HG03064 (cell line): ENCODE measurements around the gene CYTH4.

Source experiments
- ATAC-seq: cut with Tn5 transposase; IDR thresholded peaks from one replicate; pipeline ENCODE4 v1.9.1; 2021; ENCODE audit warnings: low read depth; ENCODE audit not compliant: unreplicated experiment

Gene CYTH4

DNA sequence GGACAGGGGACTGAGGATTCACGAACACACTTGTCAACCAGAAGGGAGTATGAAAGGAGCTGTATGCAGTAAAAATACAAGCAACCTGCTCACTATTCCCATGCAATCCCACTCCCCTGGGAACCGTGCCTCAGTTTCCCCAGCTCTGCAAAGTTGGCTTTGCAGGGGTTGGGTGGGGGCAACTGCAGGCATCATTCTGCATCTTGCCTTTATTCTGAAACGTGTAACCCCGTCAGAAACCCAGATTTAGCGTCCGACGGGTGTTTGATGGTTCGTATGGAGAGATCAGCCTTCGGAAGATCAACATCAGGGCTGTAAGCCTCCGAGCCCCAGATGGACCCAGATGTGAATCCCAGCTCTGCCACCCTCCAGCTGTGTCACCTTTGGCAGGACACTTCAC lies 3.6 kb downstream of the CYTH4 start:
- no peak for ATAC-seq

- no peak for ATAC-seq
Measured at GRCh38 chr22:37287550-37287951, 5.2 kb downstream of the CYTH4 start.

- ATAC-seq, result no peak
Measured at GRCh38 chr22:37288521-37288920, 6.2 kb downstream of the CYTH4 start.

DNA sequence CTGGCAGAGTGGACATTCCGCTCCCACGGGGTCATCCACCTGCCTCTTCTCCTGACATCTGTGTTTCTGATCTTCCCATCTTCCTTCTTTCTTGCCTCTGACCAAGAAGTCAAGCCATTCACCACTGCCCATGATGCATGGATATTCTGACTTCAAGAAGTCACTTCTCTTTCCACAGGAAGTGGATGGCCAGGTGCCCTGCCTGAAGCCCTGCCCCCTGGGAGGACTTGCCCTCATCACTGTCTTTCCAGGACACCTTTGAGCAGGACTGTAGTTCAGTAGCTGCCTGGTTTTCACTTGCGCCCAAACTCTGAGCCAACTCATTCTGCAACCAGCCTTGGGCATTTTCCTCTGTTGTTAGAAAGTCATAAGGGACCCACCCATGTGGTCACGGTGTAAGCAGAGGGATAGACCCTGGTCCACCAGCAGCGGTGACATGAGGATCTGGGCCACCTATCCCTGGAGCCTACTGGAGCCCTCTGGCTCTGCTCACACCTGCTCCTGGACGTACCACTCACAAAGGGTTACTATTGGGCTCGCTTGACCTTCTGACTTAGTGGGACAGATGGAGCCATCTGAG lies 6.9 kb downstream of the CYTH4 start:
- no peak for ATAC-seq

DNA sequence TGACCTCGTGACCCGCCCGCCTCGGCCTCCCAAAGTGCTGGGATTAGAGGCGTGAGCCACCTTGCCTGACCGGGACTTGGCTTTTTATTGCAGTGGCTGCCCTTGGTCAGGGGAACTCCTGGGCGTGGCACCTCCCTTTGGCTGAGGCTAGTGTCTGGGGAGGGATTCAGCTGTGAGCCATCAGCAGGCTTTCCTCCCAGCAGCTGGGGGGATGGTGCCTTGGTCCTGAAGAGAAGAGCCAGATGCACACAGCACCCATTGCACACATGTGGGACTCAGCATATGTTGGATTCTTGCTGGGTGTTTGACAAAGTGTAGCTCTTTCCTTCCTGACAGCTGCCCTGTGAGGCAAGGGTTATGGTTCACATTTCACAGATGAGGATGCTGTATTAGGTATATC lies 8.4 kb downstream of the CYTH4 start:
- ATAC-seq, result no peak

DNA sequence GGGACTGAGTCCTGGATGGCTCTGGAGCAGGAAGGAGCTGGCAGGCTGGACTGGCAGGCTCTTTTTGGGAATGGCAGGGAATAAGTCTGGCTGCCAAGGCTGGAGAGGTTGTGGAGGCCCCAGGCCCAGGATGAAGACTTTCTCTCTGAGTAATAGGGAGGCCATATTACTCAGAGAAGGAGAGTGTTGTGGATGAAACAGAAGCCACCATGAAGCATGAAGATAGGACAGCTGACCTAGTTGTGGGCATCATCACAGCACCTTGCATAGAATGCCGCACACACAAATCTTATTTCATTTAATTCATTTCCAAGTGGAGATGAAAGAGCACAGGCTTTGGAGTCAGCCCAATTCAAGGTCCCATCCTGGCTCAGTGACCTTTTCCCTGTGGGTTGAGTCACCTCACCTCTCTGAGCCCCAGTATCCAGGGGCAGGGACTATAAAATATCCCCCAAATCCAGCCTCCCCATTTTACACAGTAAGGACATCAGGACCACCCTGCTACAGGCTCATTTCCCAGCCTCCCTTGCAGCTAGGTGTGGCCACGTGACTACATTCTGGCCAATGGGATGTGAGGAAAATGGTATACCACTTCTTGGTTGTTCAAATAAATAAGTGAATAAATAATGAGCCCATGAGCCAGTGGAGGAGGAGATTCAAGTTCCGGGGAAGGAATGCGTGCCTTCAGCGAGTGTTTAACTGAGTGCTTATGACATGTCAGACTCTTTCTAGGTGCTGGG lies 9.4 kb downstream of the CYTH4 start:
- ATAC-seq, result no peak

GRCh38 chr22:37292641-37293040 lies 10.3 kb downstream of the CYTH4 start:
- ATAC-seq, result no peak

DNA sequence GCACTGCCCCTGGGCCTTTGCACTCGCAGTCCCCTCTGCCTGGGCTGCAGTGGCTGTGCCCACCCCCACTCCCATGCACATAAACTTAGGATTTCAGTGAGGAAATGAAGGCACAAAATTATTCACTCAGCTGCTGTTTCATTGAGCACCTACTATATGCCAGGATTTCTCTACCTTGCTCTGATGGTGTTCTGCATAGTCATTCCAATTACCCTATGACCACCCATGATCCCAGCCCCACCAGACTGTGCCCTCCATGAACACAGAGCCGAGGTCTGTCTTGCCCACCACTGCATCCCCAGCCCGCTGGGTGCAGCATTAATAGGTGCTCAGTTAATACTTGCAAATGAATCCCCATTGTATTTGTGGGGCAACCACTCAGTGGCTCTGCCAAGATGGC lies 10.9 kb downstream of the CYTH4 start:
- no peak for ATAC-seq

DNA sequence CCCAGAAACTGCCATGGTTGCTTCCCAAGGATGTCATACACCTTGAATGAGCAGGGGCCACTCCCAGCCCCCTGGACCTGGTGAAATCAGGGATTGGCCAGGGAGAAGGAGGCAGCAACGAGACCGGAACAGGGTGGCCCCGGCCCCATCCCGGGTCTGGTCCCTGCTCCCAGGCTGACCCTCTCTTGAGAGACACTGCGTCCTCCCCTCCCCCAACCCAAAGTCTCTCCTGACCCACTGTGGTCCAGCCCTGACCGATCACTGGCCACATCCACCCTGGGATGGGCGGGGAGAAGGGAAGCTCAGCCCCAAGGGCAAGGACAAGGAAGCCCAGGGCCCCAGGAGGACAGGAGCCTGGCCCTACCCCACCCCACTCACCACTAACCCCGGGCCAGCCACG lies 12.4 kb downstream of the CYTH4 start:
- ATAC-seq, result no peak

DNA sequence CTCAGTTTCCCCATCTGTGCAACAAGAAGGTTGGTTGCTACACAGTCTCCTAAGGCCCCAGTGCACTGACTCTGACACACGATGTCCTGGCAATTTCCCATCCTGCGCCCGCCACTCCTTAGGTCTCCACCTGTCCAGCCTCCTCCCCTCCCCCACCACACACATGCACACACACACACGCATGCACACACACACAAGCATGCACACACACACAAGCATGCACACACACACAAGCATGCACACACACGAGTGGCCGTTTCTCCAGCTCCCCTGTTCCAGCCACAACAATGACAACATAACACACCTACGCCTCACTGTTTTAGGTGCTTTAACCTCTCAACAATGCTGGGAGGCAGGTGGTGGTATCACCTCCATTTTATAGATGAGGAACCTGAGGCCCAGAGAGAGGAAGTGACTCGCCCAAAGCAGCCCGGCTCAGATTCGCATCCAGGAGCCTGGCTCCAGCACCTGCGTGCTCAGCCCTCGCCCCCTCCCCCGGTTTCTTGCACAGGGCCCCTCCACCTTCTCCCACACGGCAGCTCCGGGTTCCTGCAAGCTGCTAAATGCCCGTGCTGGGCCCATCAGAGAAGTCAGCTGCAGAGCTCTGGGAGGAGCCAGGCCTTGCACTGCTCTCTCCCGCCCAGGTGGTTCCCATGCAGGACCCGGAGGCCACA lies 13.0 kb downstream of the CYTH4 start:
- no peak for ATAC-seq

GRCh38 chr22:37295946-37296345 lies 13.6 kb downstream of the CYTH4 start:
- ATAC-seq, result no peak

- no peak for ATAC-seq
Measured at GRCh38 chr22:37298748-37299495, 16.6 kb downstream of the CYTH4 start.

GRCh38 chr22:37299969-37300509 lies 17.7 kb downstream of the CYTH4 start:
- ATAC-seq, result no peak

DNA sequence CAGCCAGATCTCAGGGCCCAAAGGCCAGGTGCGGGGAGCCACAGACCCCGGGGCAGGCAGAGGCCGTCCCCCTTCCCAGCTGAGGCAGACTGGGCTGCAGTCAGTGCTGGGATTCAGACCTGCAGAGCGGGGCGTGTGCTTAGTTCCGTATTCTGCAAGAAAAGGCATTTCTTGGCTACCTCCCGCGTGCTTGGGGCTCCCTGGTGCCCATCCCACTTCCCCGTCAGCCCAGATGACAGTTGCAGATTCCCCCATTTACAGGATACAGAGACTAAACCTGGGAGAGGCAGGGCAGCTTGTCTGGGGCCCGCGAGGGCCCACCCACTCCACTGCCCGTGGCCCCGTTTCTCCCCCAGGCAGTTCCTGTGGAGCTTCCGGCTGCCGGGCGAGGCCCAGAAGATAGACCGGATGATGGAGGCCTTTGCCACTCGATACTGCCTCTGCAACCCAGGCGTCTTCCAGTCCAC lies 18.3 kb downstream of the CYTH4 start:
- ATAC-seq, result no peak

- no peak for ATAC-seq
Measured at GRCh38 chr22:37301144-37301830, 19.0 kb downstream of the CYTH4 start.

DNA sequence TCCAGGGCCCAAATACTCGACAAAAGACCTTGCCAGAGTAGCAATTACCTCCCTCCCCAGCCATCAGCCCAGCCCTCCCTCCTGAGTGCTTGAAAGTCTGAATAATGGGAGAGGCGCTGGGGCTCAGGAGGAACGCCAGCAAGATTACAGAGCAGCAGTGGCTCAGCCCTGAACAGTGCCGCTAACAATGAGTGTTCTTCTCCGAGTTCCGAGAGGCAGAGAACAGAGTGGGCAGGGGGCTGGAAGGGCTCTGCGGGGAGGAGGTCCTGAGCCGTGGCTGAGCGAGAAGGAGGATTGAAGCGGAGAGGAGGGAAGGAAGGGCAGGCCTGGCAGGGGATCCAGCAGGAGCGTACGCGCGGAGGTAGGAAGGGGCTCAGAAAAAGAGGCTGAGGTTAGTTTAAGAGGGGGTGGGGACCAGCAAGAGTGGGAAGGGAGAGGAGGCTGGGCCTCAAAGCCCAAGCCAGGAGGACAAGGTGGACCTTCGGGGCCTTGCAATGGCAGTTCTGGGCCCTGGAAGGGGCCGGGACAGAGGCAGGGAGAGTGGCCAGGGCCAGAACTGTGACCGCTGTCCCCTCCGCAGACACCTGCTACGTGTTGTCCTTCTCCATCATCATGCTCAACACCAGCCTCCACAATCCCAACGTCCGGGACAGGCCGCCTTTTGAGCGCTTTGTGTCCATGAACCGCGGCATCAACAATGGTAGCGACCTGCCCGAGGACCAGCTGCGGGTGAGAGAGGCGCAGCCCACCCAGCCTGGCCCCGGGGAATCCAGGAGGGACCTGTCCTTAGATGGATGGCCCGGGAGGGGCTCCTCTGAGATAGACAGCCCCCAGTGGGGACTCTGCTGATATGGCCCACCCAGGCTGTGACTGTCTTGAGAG lies 20.6 kb downstream of the CYTH4 start:
- ATAC-seq, result no peak

DNA sequence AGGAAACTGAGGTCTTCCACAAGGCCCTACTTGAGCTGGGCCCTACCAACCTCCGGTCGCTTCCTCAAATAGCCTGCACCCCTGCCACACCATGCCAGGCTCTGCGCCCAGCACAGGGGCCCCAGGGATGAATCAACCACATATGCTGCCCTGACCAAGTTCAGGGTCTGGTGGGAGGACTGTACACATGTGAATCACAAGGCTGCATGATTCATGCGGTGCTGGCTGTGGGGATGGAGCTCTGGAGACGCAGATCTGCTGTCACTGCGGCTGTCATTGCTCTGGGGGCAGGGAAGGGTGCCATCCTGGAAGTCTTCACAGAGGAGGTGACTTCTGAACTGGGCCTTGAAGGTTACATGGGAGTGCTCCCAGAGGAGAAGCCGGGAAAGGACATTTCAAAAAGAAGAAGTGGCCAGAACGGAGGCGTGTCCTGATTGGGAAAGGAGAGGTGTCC lies 21.5 kb downstream of the CYTH4 start:
- ATAC-seq, result no peak

DNA sequence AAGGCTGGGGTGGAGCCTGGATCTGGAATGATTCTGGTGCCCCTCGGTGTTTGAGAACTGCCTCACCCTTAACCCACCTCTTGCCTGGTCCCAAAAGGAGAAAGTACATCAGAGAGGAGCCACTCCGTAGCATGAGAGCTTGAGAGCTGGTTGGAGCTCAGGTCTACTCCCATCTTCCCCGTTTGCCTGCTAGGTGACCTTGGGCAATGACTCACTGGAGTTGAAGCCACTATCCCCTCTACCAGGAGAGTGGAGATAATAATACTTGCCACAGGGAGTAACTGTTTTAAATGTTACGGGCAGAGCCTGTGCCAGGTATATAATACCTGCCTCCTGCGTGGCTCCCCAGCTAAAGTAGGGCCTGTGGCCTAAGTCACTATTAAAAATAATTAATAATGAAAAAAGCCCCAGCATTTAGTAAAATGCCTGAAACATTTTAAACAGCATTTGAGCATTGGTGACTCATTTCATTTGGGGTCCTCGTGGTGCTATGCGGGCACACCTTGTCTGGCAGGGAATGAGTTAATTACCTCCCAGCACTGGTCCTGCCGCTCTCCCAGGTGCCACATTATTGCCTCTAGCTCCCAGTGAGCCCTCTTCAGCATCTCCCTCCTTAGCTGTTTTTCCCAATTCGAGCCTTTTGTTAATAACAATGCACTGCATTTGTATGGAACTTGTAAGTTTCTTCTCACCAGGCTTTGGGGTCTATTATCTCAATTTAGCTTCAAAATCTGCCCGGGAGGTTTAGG lies 22.5 kb downstream of the CYTH4 start:
- no peak for ATAC-seq

GRCh38 chr22:37305887-37306286 lies 23.6 kb downstream of the CYTH4 start:
- ATAC-seq, result no peak
